Caco-2 (cell line): Measurements from ENCODE around the gene FGF12. TPM values are rescaled to one million over a fixed set of nuclear protein-coding genes. Genes with fewer than 3 reads are reported as not detected.

Experiments used
- BruUV-seq: library from RNA; stranded (reverse); fragments of 400-500 nt; replicated peaks from 2 replicates; lab custom pipeline; 2021; lab: Mats Ljungman, UMichigan
- CTCF ChIA-PET: fragments of 300-600 bp; sonication (Branson Sonifier 250); formaldehyde crosslinking; loops from one replicate; lab custom pipeline; 2022; ENCODE audit warnings: antibody characterized with exemption; lab: Charles Lee
- POLR2A ChIA-PET: fragments of 300-600 bp; sonication (Branson Sonifier 250); formaldehyde crosslinking; loops from one replicate; lab custom pipeline; 2022; ENCODE audit warnings: antibody characterized with exemption; lab: Charles Lee
- DNase-seq, 2 experiments: peaks; one replicate each; pipeline versions ENCODE4 v3.0.0 to v3.0.0-alpha.2; 2020 to 2022
- H3K27me3 ChIP-seq: replicated peaks from 2 replicates; pipeline ENCODE4 v1.6.0; 2011; ENCODE audit warnings: low read length; ENCODE audit not compliant: control insufficient read depth, insufficient read depth
- H3K36me3 ChIP-seq: 2 replicates; pipeline ENCODE4 v1.5.1; 2011; ENCODE audit warnings: low read length; ENCODE audit not compliant: control insufficient read depth, insufficient read depth
- H3K4me1 ChIP-seq: fragments of 250-450 bp; sonication (Bioruptor Pico); 2 replicates; pipeline ENCODE4 v1.5.1; 2020; ENCODE audit warnings: mild to moderate bottlenecking
- H3K4me3 ChIP-seq: 2 replicates; pipeline ENCODE4 v1.5.1; 2011; ENCODE audit warnings: low read depth, mild to moderate bottlenecking, control low read depth, low read length
- H3K9me3 ChIP-seq: fragments of 250-450 bp; sonication (Bioruptor Pico); 2 replicates; pipeline ENCODE4 v1.5.1; 2020; ENCODE audit warnings: mild to moderate bottlenecking, moderate library complexity
- H3K27ac Mint-ChIP-seq: one replicate; pipeline ENCODE4 v1.8.0; 2022; ENCODE audit warnings: mixed read lengths; ENCODE audit not compliant: unreplicated experiment
- H3K27me3 Mint-ChIP-seq: one replicate; pipeline ENCODE4 v1.8.0; 2022; ENCODE audit warnings: mixed read lengths; ENCODE audit not compliant: insufficient read depth, unreplicated experiment
- H3K36me3 Mint-ChIP-seq: one replicate; pipeline ENCODE4 v1.8.0; 2022; ENCODE audit warnings: mild to moderate bottlenecking, mixed read lengths; ENCODE audit not compliant: insufficient read depth, unreplicated experiment
- H3K4me1 Mint-ChIP-seq: one replicate; pipeline ENCODE4 v1.8.0; 2022; ENCODE audit warnings: low read depth, mixed read lengths; ENCODE audit not compliant: unreplicated experiment
- H3K4me3 Mint-ChIP-seq: one replicate; pipeline ENCODE4 v1.8.0; 2022; ENCODE audit warnings: mild to moderate bottlenecking, moderate library complexity, mixed read lengths; ENCODE audit not compliant: unreplicated experiment
- H3K9me3 Mint-ChIP-seq: one replicate; pipeline ENCODE4 v1.8.0; 2022; ENCODE audit warnings: mixed read lengths; ENCODE audit not compliant: unreplicated experiment
- intact Hi-C: fragments of 100-400 bp; cut with micrococcal nuclease; formaldehyde crosslinking; loops from one replicate; pipeline ENCODE4 v1.10.0; 2022; ENCODE audit not compliant: unreplicated experiment
- total RNA-seq: library from RNA; stranded (reverse); gene quantifications from 2 replicates; pipeline ENCODE4 v1.2.3, GENCODE V29; 2022
- TF ChIP-seq, protein P1 (sequence below), 2 experiments: fragments of 200-600 bp in 1 of 2; IDR thresholded peaks; 1 replicate in 1 of 2; 2 replicates in 1 of 2; pipeline versions ENCODE4 v1.5.1 to v1.8.0; 2011 to 2022; ENCODE audit warnings: antibody characterized with exemption in 1 of 2, control low read depth in 1 of 2, inconsistent platforms in 1 of 2, low read depth in 1 of 2, low read length in 1 of 2, mild to moderate bottlenecking in 1 of 2, moderate library complexity in 1 of 2; ENCODE audit not compliant: insufficient read depth in 1 of 2, severe bottlenecking in 1 of 2, unreplicated experiment in 1 of 2

Gene FGF12
- total RNA-seq, 1 experiment from 2014 or later = 0.41 TPM

DNA sequence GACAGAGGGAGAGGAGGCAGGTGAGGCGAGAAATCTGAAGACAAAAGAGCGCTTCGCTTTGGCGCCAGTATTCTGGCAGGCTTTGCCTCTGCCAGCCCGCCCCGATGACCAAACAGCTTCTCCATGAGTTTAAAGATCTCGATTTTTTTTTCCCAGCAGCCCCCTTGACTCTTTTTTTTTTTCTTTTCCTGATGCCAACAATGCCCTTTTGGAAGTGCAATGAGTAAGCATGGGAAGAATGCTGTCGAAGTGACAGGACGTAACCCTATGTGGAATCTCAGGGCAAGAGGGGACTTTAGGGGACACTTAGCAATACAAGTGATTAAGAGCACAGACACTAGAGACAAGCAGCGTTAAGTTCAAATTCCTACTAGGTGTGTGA lies 211.7 kb downstream of the FGF12 start:
- no peak for DNase-seq
- Histone ChIP-seq H3K4me3 (no peak overlapping the region), H3K4me1 (no peaks in the 10 kb centered on the region), H3K27me3 (no peaks in the 10 kb centered on the region), H3K9me3 (no peaks in the 10 kb centered on the region), H3K36me3 (no peaks in the 10 kb centered on the region)
- CTCF ChIA-PET = no interaction called here
- Mint-ChIP-seq H3K9me3 (no peaks in the 10 kb centered on the region), H3K36me3 (no peaks in the 10 kb centered on the region), H3K4me1 (no peaks in the 10 kb centered on the region), H3K27ac (no peak overlapping the region), H3K4me3 (no peak overlapping the region), H3K27me3 (peaks cover 16% of the 10 kb centered on the region)
- intact Hi-C loops = no loop called here
- no TSS peak for BruUV-seq
- TF ChIP-seq, protein P1, sequence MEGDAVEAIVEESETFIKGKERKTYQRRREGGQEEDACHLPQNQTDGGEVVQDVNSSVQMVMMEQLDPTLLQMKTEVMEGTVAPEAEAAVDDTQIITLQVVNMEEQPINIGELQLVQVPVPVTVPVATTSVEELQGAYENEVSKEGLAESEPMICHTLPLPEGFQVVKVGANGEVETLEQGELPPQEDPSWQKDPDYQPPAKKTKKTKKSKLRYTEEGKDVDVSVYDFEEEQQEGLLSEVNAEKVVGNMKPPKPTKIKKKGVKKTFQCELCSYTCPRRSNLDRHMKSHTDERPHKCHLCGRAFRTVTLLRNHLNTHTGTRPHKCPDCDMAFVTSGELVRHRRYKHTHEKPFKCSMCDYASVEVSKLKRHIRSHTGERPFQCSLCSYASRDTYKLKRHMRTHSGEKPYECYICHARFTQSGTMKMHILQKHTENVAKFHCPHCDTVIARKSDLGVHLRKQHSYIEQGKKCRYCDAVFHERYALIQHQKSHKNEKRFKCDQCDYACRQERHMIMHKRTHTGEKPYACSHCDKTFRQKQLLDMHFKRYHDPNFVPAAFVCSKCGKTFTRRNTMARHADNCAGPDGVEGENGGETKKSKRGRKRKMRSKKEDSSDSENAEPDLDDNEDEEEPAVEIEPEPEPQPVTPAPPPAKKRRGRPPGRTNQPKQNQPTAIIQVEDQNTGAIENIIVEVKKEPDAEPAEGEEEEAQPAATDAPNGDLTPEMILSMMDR (IDR thresholded peaks at IDR 0.05; ENCODE audit: insufficient read depth in 1 of 2, low read depth in 1 of 2, low read length in 1 of 2, severe bottlenecking in 1 of 2, unreplicated experiment in 1 of 2) = no peak
- POLR2A ChIA-PET = no interaction called here

GRCh38 chr3:192514754-192515663 lies 212.3 kb downstream of the FGF12 start:
- H3K4me1 ChIP-seq = no peaks in the 10 kb centered on the region
- no peak overlapping the region for H3K4me3 ChIP-seq
- Mint-ChIP-seq H3K27me3 (peaks cover 16% of the 10 kb centered on the region), H3K9me3 (no peaks in the 10 kb centered on the region), H3K27ac (no peak overlapping the region), H3K36me3 (no peaks in the 10 kb centered on the region), H3K4me3 (no peak overlapping the region), H3K4me1 (no peaks in the 10 kb centered on the region)
- H3K9me3 ChIP-seq = no peaks in the 10 kb centered on the region
- no TSS peak for BruUV-seq
- no peaks in the 10 kb centered on the region for H3K27me3 ChIP-seq
- TF ChIP-seq, protein P1 (IDR thresholded peaks at IDR 0.05; ENCODE audit: insufficient read depth in 1 of 2, low read depth in 1 of 2, low read length in 1 of 2, severe bottlenecking in 1 of 2, unreplicated experiment in 1 of 2) = no peak
- no peak for DNase-seq
- H3K36me3 ChIP-seq = no peaks in the 10 kb centered on the region
- ChIA-PET CTCF (no interaction called here), POLR2A (no interaction called here)
- intact Hi-C loops = no loop called here

- intact Hi-C loops = no loop called here
- H3K27me3 Mint-ChIP-seq = peaks cover 16% of the 10 kb centered on the region
- H3K27ac Mint-ChIP-seq = no peak overlapping the region
- Histone ChIP-seq H3K36me3 (no peaks in the 10 kb centered on the region), H3K4me1 (no peaks in the 10 kb centered on the region), H3K27me3 (no peaks in the 10 kb centered on the region), H3K4me3 (no peak overlapping the region), H3K9me3 (no peaks in the 10 kb centered on the region)
- DNase-seq = peak in 1 of 2 experiments; percentile 21
- no peaks in the 10 kb centered on the region for H3K4me1 Mint-ChIP-seq
- H3K9me3 Mint-ChIP-seq = no peaks in the 10 kb centered on the region
- TF ChIP-seq, protein P1 (IDR thresholded peaks at IDR 0.05; ENCODE audit: insufficient read depth in 1 of 2, low read depth in 1 of 2, low read length in 1 of 2, severe bottlenecking in 1 of 2, unreplicated experiment in 1 of 2) = no peak
- H3K4me3 Mint-ChIP-seq = no peak overlapping the region
- ChIA-PET CTCF (no interaction called here), POLR2A (no interaction called here)
- H3K36me3 Mint-ChIP-seq = no peaks in the 10 kb centered on the region
- no TSS peak for BruUV-seq
Observed at GRCh38 chr3:192514081-192514753, 213.1 kb downstream of the FGF12 start.
